ENCODE measurements around the gene ITPK1.
"Not testable (repeated sequence)": the region's sequence is repeated elsewhere in the genome, so short reads cannot be mapped to it uniquely, and the experiment has no call there.

The ITPK1 gene

DNA sequence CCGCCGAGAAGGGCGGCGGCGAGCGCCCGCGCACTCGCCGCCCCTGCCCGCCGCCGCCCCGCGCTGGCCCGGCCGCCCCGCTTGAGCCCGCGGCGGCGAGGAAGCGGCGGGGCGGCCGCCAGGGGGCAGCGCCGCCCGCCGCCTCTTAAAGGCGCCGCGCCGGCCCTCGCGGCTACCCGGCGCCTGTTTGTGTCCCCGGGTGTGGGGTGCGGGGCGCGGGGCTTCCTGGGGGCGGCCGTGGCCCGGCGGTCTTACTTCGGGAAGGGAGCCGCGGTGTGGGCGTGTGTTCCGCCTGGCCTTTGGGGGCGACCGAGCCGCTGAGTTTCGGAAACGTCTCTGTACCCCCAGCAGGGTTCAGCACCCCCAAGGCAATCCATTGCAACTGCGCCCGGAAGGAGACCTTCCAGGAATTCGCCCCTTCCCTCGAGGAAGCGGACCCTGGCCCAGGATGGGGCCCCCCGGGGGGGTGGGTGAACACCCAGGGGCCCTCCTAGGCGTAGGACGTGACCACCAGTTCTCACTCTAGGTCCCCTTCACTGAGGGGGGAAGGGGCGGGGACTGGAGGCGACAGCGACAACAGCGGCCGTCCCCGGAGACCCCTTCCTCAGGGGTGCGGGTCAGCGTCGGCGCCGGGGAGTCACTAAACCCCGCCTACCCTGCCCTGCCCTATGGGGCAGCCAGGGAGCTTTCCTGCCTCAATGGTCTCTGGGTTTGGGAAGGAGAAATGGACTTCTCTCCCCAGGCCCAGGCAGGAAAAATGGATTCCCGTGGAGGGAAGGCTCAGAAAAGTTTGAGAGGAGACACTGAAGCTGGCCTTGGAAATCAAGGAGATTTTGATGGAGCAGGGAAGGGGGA lies at the start of gene ITPK1:
Gene ITPK1 (minus strand): TSS at position 105 of the 855 bp plus-strand sequence. CDS start 762 bp downstream, outside the sequence.
- peak; percentile 58 for DNase-seq

DNA sequence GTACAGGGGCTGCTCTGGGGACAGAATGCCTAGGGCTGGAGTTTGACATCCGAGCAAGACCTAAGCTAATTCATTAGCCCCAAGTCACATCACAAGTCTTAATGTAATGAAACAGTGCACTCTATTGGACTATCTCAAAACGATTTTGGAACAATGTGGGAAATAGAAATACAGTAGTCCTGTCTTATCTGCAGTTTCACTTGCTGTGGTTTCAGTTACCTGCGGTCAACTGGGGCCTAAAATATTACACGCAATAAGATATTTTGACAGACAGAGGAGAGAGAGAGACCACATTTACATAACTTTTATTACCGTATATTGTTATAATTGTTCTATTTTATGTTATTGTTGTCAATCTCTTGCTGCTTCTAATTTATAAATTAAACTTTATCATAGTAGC lies 47.8 kb upstream of the ITPK1 start:
- DNase-seq = no peak

DNA sequence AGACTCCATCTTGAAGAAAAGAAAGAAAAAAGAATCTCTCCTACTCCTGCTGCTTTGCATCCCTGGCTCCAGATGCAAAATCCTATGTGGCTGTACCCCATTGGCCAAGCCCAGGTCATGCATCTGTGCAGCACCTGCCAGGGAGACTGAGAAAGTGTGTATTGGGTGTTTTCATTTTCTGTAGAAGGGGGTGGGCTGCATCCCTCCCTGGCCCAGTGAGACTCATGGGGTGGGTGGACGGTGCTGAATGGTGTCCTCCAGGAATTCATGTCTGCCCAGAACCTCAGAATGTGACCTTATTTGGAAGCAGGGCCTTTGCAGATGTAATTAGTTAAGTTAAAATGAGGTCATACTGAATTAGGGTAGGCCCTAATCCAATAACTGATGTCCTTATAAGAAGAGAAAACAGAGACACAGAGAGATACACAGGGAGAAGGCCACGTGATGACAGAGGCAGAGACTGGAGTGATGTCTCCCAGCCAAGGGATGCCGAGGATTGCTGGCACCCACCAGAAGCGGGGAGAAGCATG lies 45.8 kb upstream of the ITPK1 start:
- DNase-seq = no peak

DNA sequence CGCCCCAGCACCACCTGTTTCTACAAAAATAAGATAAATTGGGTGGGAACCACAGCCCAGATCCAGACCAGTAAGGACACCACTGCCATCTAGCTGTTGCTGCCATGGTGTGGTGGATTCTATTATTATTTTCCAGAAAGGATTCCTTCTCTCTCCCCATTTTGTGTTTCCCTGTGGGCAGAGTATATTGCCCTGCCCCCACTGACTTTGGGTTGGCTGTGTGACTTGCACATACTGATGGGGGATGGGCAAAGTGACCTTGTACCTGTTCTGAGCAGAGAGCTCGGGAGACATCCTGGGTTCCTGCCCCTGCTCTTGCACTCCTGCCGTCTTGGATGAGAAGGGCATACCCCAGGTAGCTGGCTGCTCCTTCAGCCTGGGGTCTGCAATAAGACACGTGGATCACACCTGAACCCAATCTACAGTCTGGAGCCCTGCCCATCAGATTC lies 44.7 kb upstream of the ITPK1 start:
- DNase-seq = no peak

DNA sequence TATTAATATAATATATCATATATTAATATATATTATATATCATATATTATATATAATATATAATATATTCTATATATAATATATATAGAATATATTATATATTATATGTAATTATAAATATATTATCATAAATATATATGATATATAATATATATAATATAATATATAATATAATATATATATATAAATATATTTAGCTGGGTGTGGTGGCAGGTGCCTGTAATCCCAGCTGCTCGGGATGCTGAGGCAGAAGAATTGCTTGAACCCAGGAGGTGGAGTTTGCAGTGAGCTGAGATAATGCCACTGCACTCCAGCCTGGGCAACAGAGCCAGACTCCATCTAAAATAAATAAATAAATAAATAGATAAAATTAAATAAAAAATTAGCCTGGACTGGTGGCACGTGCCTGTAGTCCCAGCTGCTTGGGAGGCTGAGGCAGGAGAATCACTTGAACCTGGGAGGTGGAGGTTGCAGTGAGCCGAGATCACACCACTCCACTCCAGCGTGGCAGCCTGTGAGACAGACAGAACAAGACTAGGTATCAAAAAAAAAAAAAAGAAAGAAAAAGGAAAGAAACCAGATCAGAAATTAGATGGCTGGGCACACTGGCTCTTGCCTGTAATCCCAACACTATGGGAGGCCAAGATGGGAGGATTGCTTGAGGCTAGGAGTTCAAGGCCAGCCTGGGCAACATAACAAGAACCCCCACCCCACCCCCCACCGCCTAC lies 44.1 kb upstream of the ITPK1 start:
- DNase-seq = not testable (repeated sequence)

DNA sequence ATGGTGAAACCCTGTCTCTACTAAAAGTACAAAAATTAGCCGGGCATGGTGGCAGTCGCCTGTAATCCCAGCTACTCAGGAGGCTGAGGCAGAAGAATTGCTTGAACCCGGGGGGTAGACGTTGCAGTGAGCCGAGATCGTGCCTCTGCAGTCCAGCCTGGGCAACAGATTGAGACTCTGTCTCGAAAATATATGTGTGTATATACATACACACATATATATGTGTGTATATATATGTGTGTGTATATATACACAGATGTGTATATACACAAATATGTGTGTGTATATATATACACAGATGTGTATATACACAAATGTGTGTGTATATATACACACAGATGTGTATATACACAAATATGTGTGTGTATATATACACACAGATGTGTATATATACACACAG lies 42.6 kb upstream of the ITPK1 start:
- not testable (repeated sequence) for DNase-seq

DNA sequence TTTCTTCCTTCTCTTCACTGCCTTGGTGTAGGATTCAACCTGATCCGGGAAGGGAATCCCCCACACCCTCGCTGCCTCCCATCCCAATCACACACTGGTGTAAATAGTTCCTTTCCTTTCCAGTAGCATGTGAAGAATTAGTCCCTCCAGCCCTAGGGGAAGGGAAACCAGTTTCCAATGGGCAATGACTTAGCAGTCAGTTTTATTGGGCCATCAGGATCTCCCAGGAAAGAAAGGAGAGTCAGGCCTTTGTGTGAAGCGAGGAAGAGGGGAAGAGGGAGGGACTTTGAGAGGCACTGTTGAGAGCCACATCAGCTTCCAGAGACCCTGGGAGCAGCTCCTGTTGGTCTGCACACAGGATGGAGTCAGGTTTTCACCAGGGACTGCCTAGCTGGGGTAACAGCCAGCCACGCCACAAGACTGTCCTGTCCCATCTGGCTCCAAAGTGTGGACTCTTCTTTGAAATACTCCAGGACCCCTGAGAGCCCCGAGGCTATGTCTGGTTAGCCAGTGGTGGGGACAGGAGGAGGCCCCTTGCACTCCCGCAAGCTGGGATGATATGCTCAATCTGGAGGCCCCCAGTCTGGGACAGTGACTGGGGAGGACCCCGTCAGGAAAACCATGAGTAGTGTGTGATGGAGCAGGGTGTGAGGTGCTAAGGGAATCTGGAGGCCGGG lies 41.1 kb upstream of the ITPK1 start:
- no peak for DNase-seq

DNA sequence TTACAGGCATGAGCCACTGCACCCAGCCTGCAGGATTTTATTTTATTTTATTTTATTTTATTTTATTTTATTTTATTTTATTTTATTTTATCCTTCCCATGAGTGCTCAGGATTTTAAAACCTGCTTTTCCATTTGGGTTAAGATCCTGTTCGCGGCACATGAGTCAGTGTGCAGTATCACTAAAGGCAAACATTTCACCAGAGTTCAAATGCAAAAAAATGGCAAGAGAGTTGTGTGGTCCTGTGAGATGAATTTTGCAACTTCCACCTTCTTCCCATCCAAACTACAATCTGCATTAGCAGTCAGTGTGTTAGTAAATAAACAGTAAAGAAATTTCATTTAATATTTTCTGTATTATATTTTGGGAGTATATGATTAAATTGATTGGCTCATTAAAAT lies 39.9 kb upstream of the ITPK1 start:
- DNase-seq = no peak

DNA sequence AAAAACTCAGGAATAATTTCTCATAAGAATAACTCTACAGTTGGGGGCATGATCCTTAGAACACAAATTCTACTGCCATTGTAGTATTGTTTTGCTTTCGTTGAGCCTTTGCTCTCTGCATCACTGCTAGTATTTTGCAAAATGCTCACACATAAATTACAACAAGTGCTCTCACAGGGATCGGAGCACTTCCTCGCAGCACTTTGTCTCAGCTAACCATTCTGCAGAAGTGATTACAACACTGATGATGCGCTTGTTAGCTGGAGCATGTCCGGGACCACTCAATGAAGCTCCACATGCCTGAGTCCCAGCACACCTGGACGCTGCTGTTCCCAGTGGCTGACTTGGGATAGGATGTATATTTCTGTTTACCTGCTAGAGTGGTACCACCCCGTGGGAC lies 37.4 kb upstream of the ITPK1 start:
- DNase-seq = no peak

DNA sequence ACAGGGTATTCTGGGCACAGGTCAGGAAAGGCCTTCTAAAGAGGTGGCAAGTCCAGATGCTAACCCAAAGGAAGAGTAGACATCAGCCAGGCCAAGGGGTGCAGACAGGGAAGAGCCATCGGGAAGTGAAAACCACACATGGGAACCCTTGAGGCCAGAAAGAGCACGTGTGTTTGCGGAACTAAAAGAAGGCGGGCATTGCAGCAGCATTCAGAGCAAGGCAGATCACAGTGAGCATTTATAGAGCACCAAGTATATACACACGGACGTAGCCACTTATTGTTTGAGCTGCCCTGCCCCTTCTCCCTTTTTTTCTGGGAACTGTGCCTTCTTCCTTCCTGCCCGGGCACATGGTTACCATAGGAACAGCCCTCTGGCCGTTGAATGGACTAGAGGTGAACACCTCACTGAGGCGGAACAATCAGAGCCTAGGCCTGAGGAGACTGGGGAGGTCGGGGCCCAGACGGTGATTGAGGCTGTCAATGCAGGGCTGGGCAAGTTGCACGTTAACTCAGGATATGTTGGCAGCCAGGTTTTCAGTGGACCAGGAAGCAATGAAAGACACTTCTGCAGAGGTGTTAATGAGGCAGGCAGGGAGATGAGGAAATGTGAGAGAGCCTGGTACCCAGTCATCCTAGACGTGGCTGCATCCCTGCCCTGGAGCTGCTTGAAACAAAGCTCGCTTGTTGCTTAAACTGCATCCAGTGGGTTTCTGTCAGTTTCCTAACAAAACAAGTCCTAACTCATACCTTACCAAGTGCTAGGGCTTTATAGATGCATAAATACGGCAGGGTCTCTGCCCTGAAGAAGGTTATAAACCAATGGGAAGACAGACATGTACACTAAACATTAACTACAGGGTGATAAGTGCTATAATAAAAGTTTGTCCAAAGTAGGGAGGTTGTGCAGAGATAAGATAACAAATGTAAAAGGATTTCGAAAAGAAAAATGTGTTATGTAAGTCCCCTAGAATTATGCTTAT lies 34.8 kb upstream of the ITPK1 start:
- no peak for DNase-seq

DNA sequence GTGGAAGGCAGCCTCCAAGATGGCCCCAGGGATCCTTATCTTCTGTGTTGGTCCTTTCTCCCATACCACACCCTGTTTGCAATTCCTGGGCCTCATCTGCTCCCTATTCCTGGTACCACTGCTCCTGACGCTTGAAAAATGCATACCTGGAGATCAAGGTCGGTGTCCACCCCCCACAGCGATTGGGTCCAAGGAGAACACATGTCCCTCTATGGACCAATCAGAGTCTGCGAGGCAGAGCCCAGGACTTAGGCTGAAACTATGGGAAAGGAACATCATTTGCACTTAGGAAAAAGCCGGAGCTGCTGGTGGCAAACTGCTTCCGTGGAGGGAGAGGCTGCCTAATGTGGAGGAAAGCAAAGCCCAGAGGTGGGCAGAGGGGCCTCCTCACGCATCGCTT lies 33.3 kb upstream of the ITPK1 start:
- DNase-seq = no peak

DNA sequence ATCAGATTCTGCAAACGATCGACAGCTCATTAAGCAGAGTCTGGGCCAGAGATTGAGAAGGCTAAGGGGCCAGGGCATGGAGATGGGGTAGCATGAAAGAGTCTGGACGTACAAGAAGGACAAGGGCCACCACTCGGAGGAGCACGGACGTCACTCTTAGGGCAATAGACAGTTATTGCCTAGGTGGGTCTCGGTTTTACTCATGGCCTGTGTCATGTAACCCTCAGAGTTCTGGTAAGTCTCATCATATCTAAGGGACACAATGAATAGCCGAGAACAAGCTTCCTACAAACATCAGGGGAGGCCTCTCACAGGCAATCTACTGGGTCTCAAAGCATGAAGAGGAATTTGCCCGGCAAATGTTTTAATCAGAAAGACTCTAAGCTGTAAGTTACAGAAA lies 30.4 kb upstream of the ITPK1 start:
- no peak for DNase-seq

DNA sequence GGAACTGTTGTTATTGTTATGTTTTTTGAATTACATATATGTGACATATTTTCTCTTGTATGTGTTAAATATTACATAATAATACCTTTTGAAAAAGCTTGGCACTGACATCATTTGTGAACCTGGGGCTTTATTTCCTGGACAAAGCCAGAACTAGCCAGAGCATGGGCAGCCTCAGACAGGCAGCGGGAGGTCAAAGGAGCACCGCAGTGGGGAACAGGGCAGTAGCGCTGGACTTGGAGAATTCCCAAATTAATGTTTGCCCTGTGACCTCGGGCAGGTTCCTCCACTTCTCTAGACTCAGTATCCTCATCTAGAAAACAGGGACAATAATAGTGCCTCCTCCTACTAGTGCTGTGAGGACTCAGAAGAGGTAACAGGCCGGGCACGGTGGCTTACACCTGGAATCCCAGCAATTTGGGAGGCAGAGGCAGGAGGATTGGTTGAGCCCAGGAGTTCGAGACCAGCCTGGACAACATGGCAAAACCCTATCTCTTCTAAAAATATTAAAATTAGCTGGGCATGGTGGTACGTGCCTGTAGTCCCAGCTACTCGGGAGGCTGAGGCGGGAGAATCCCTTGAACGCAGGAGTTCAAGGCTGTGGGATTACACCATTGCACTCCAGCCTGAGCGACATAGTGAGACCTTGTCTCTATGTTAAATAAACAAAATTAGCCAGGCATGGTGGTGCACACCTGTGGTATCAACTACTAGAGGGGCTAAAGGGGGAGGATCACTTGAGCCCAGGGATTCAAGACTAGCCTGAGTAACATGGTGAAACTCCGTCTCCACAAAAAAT lies 27.3 kb upstream of the ITPK1 start:
- no peak for DNase-seq

DNA sequence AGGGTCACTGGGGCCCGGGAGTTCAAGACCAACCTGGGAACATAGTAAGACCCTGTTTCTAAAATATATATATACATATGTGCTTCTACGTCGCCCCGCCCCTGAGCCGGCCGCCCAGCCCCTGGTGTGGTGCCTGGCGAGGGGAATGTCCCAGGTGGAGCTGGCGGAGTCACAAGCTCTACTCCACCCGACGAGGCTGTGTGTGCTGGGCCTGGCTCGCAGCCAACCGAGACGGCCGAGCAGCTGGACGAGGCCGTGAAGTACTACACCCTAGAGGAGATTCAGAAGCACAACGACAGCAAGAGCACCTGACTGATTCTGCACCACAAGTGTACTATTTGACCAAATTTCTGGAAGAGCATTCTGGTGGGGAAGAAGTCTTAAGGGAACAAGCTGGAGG lies 22.1 kb upstream of the ITPK1 start:
- peak; percentile 84 for DNase-seq

DNA sequence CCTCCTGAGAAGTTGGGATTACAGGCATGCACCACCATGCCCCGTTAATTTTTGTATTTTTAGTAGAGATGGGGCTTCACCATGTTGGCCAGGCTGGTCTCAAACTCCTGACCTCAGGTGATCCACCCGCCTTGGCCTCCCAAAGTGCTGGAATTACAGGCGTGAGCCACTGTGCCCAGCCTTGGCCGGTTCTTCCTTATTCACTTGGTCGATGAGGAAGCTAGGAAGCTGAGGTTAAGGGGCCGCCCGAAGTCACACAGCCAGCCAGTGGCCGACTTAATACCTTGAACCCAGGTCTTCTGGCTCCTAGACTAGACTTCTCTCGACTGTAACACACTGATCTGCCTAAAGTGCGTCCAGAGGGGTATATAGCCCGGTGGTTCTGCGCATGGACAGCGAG lies 20.8 kb upstream of the ITPK1 start:
- DNase-seq = not testable (repeated sequence)

DNA sequence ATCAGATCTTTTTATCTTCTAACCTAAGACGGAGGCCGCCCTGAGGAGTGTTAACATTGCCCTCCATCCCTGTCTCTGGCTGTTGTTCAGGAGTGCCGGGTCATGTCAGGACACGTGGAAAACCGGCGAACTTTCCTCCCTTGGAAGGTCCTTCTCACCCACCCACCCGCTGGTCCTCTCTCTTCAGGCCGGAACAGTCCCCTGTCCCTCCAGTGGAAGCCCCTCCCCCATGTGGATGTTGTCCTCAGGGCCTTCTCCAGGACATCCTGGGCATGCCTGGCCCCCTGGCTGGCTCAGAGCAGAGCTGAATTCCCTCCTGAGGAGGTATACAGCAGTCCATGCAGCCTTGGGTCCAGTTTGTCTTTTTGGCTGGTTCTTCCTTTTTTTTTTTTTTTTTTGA lies 20.3 kb upstream of the ITPK1 start:
- DNase-seq = no peak

DNA sequence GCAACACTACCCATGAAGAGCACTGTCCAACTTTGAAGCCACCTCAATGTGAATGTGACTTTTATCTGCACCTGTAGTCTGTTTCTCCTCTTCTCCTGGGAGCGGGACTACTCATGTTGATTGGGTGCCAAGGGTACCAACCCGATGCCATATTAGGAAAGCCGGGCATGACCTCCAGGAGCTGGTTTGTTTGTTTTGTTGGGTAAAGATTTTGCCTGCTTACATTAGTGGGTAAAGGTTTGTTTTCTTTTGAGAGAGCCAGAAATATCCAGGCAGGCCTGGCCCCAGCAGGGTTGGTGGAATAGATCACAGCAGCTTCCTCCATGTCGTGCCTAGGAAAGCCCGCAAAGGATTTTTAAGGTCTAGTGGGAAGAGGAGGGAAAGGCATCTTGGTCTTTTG lies 19.7 kb upstream of the ITPK1 start:
- DNase-seq = no peak

DNA sequence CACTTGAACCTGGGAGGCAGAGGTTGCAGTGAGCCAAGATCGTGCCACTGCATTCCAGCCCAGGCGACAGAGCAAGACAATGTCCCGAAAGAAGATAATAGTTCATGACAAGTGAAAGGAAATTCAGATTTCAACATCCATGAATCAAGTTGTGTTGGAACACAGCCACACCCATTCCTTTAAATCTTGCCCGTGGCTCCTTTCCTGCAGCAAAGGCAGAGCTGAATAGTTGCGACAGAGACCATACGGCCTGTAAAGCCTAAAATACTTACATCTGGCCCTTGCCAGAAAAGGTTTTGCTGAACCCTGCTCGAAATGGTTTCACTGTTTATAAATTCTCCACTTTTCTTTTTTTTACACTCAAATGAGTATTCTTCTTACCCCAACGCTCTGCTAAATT lies 17.7 kb upstream of the ITPK1 start:
- DNase-seq = no peak

DNA sequence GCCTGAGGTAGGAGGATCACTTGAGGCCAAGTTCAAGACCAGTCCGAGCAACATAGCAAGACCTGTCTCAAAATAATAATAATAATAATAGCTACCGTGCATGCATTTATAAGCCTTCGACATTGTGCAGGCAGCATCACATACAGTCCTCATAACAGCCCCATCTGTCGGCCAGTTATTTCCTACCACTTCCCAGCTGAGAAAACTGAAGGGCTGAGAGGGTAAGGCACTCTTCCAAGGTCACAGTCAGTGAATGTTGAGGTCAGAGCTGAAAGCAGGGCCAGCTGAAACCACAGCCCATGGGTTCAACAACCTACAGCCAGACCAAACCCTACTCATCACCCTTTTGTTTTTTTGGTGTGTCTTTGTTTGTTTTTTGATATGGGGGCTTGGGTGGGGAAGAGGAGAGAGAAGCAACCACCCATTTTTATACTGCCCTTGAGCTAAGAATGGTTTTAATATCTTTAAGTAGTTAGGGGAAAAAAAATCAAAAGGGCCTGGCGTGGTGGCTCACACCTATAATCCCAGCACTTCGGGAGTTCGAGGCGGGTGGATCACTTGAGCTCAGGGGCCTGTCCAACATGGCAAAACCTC lies 16.8 kb upstream of the ITPK1 start:
- DNase-seq = no peak

DNA sequence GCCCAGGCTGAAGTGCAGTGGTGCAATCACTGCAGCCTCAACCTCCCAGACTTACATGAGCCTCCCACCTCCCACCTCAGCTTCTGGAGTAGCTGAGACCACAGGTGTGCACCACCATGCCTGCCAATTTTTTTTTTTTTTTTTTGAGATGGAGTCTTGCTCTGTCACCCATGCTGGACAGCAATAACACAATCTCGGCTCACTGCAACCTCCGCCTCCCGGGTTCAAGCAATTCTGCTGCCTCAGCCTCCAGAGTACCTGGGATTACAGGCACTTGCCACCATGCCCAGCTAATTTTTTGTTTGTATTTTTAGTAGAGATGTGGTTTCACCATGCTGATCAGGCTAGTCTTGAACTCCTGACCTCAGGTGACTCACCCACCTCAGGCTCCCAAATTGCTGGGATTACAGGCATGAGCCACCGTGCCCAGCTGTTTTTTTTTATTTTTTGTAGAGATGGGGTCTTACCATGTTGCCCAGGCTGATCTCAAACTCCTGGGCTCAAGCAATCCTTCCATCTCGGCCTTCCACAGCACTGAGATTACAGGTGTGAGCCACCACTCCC lies 15.6 kb upstream of the ITPK1 start:
- DNase-seq = not testable (repeated sequence)

All from NCI-H510A (cell line).